ENCODE measurements around the gene CCDC40. TPM values are rescaled to one million over a fixed set of nuclear protein-coding genes. Genes with fewer than 3 reads are reported as not detected.

CCDC40 gene
- total and polyA plus RNA-seq, 2 donors (not counting 1 experiment from before 2014, with no cell fraction given): 0.53 to 1.5 TPM

DNA sequence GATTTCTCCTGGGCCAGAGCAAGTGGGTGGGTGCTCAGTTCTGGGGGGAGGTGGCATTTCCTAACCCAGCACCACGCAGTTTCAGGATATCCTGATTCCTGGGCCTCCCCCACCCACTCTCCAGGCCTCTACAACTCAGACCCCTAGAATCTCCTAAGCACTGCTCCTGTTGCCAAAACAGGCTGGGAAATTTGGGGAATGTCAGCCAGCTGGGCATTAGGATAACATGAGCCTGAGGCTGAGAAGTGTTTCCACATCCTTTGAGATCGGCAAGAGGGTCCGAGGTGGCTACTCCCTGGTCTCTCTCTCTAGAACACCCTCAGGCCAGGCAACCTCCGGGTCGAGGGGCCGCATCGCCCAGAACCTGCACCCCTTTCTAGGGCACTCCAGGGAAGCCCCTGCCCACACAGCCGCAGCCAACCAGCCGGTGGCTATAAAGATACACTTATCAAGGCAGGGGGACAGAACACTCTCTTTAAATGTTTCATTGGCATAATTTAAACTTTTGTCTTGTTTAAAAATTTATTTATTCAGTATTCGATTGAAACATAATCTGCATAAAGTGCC, 24.4 kb upstream of the CCDC40 start:
- Histone ChIP-seq H3K4me3 (replicated peaks in 1 of 4; ENCODE audit: control extremely low read depth in 1 of 4, insufficient read depth in 1 of 4, low read depth in 3 of 4, low read length in 4 of 4) (no peak overlapping the region), H3K9me3 (ENCODE audit: control insufficient read depth, insufficient read depth, low read depth, low read length) (no peaks in the 10 kb centered on the region), H3K36me3 (ENCODE audit: control insufficient read depth, insufficient read depth, low read length) (peaks cover 3% of the 10 kb centered on the region), H3K27me3 (ENCODE audit: control insufficient read depth, insufficient read depth, low read length) (no peaks in the 10 kb centered on the region), H3K27ac (ENCODE audit: insufficient read depth, low read length) (no peak overlapping the region), H3K4me1 (ENCODE audit: control insufficient read depth, extremely low read depth, insufficient read depth, low read length) (no peaks in the 10 kb centered on the region), H3K4me2 (ENCODE audit: extremely low read depth, insufficient read depth, low read length) (no peak overlapping the region), H3K9ac (ENCODE audit: insufficient read depth, low read length) (no peak overlapping the region), H4K20me1 (ENCODE audit: control insufficient read depth, extremely low read depth, insufficient read depth, low read length) (no peaks in the 10 kb centered on the region), H3K79me2 (ENCODE audit: control insufficient read depth, insufficient read depth, low read length) (no peaks in the 10 kb centered on the region), H2AFZ (ENCODE audit: low read length) (no peak overlapping the region)
- TF ChIP-seq EZH2 (IDR thresholded peaks at IDR 0.05; ENCODE audit: low read length, missing control alignments): no peak
- TF ChIP-seq, protein P1, sequence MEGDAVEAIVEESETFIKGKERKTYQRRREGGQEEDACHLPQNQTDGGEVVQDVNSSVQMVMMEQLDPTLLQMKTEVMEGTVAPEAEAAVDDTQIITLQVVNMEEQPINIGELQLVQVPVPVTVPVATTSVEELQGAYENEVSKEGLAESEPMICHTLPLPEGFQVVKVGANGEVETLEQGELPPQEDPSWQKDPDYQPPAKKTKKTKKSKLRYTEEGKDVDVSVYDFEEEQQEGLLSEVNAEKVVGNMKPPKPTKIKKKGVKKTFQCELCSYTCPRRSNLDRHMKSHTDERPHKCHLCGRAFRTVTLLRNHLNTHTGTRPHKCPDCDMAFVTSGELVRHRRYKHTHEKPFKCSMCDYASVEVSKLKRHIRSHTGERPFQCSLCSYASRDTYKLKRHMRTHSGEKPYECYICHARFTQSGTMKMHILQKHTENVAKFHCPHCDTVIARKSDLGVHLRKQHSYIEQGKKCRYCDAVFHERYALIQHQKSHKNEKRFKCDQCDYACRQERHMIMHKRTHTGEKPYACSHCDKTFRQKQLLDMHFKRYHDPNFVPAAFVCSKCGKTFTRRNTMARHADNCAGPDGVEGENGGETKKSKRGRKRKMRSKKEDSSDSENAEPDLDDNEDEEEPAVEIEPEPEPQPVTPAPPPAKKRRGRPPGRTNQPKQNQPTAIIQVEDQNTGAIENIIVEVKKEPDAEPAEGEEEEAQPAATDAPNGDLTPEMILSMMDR (conservative IDR thresholded peaks at IDR 0.05 in 1 of 2, IDR thresholded peaks at IDR 0.05 in 1 of 2; ENCODE audit: low read depth in 1 of 2, low read length in 2 of 2): no peak
- DNase-seq (ENCODE audit: low read depth in 2 of 2): no peak

DNA sequence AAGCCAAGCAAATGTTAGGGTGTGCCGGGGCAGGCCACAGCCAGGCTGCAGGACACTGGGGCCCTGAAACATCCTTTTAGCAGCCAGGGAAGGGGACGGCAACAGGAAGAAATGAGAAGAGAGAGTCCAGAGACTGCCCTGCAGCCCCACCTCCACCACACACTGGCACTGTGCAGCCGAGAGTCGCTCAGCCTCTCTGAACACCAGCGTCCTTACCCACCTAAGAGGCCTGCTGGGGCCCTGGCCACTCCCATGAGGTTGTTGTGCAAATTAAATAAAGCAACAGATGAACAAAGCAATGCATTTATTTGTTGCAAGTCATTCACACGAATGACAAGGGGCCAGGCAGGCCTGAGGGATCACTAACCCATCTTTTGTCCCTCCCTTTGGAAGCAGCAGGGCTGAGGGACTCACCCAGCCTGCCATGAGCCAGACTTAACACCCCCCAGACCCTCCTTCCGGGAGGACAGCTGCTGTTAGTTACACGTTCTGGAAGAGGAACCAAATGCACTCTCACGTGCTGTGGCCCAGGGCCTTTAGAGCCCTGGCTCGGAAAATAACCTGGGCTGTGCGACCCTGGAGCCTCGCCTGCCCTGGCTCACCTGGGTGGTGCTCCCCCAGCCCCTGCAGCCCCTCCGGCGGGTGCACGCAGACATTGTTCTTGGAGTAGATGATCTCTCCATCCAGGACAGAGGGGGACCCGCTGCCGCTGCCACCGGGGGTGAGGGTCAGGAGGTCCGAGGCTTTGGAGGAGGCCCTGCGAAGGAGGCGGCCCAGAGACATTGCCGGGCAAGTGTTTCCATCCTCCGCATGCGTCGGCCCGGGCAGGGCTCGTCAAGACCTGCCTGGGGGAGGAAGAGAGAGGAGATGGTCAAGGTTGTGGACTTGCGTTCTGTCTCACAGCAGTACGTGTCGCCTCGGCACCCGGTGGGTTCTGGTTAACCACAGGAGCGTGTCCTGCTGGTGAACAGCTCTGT, 23.4 kb upstream of the CCDC40 start:
- H3K4me3 ChIP-seq (replicated peaks in 1 of 4; ENCODE audit: control extremely low read depth in 1 of 4, insufficient read depth in 1 of 4, low read depth in 3 of 4, low read length in 4 of 4): no peak overlapping the region
- no peaks in the 10 kb centered on the region for H4K20me1 ChIP-seq (ENCODE audit: control insufficient read depth, extremely low read depth, insufficient read depth, low read length)
- no peaks in the 10 kb centered on the region for H3K9me3 ChIP-seq (ENCODE audit: control insufficient read depth, insufficient read depth, low read depth, low read length)
- H3K9ac ChIP-seq (ENCODE audit: insufficient read depth, low read length): no peak overlapping the region
- no peaks in the 10 kb centered on the region for H3K27me3 ChIP-seq (ENCODE audit: control insufficient read depth, insufficient read depth, low read length)
- peaks cover 3% of the 10 kb centered on the region for H3K36me3 ChIP-seq (ENCODE audit: control insufficient read depth, insufficient read depth, low read length)
- no peak for DNase-seq (ENCODE audit: low read depth in 2 of 2)
- H3K4me2 ChIP-seq (ENCODE audit: extremely low read depth, insufficient read depth, low read length): no peak overlapping the region
- no peaks in the 10 kb centered on the region for H3K79me2 ChIP-seq (ENCODE audit: control insufficient read depth, insufficient read depth, low read length)
- H3K4me1 ChIP-seq (ENCODE audit: control insufficient read depth, extremely low read depth, insufficient read depth, low read length): no peaks in the 10 kb centered on the region
- no peak overlapping the region for H2AFZ ChIP-seq (ENCODE audit: low read length)
- H3K27ac ChIP-seq (ENCODE audit: insufficient read depth, low read length): no peak overlapping the region
- TF ChIP-seq EZH2 (IDR thresholded peaks at IDR 0.05; ENCODE audit: low read length, missing control alignments): no peak
- TF ChIP-seq, protein P1 (conservative IDR thresholded peaks at IDR 0.05 in 1 of 2, IDR thresholded peaks at IDR 0.05 in 1 of 2; ENCODE audit: low read depth in 1 of 2, low read length in 2 of 2): no peak

DNA sequence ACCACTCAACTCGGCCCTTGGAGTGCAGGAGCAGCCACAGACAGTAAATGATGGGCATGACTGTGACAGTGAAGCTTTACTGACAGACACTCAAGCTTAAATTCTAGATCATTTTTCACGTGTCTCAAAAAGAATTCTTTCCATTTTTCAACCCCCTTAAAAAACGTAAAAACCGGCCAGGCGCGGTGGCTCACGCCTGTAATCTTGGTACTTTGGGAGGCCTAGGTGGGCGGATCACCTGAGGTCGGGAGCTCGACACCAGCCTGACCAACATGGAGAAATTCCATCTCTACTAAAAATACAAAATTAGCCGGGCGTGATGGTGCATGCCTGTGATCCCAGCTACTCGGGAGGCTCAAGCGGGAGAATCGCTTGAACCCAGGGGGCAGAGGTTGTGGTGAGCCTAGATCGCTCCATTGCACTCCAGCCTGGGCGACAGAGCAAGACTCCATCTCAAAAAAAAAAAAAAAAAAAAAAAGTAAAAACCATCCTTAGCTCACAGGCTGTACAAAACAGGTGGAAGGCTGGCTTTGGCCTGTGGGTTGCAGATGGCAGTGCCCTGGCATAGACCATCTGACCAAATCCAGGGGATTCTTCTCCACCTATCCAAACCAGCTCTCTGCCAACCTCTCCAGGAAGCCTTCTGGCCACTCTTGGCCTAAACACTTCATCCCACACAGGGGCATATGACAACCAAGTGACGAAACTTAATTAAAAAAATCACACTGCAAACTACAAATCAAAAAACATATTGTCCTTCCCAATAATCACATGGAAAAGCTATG, 19.0 kb upstream of the CCDC40 start:
- TF ChIP-seq EZH2 (IDR thresholded peaks at IDR 0.05; ENCODE audit: low read length, missing control alignments): no peak
- TF ChIP-seq, protein P1 (conservative IDR thresholded peaks at IDR 0.05 in 1 of 2, IDR thresholded peaks at IDR 0.05 in 1 of 2; ENCODE audit: low read depth in 1 of 2, low read length in 2 of 2): no peak
- Histone ChIP-seq H3K4me2 (ENCODE audit: extremely low read depth, insufficient read depth, low read length) (no peak overlapping the region), H3K4me3 (replicated peaks in 1 of 4; ENCODE audit: control extremely low read depth in 1 of 4, insufficient read depth in 1 of 4, low read depth in 3 of 4, low read length in 4 of 4) (no peak overlapping the region), H2AFZ (ENCODE audit: low read length) (no peak overlapping the region), H3K4me1 (ENCODE audit: control insufficient read depth, extremely low read depth, insufficient read depth, low read length) (no peaks in the 10 kb centered on the region), H3K79me2 (ENCODE audit: control insufficient read depth, insufficient read depth, low read length) (no peaks in the 10 kb centered on the region), H3K9me3 (ENCODE audit: control insufficient read depth, insufficient read depth, low read depth, low read length) (no peaks in the 10 kb centered on the region), H4K20me1 (ENCODE audit: control insufficient read depth, extremely low read depth, insufficient read depth, low read length) (no peaks in the 10 kb centered on the region), H3K9ac (ENCODE audit: insufficient read depth, low read length) (no peak overlapping the region), H3K27me3 (ENCODE audit: control insufficient read depth, insufficient read depth, low read length) (no peaks in the 10 kb centered on the region), H3K27ac (ENCODE audit: insufficient read depth, low read length) (no peak overlapping the region), H3K36me3 (ENCODE audit: control insufficient read depth, insufficient read depth, low read length) (no peaks in the 10 kb centered on the region)
- DNase-seq (ENCODE audit: low read depth in 2 of 2): no peak

All from fibroblast of lung (primary cell).